NCI-H748 (cell line): Measurements from ENCODE around the gene CAMKMT.

ENCODE experiments used
- DNase-seq: peaks from one replicate; lab custom pipeline; 2025; ENCODE audit not compliant: unreplicated experiment; lab: John Stamatoyannopoulos, UW

Gene CAMKMT

DNA sequence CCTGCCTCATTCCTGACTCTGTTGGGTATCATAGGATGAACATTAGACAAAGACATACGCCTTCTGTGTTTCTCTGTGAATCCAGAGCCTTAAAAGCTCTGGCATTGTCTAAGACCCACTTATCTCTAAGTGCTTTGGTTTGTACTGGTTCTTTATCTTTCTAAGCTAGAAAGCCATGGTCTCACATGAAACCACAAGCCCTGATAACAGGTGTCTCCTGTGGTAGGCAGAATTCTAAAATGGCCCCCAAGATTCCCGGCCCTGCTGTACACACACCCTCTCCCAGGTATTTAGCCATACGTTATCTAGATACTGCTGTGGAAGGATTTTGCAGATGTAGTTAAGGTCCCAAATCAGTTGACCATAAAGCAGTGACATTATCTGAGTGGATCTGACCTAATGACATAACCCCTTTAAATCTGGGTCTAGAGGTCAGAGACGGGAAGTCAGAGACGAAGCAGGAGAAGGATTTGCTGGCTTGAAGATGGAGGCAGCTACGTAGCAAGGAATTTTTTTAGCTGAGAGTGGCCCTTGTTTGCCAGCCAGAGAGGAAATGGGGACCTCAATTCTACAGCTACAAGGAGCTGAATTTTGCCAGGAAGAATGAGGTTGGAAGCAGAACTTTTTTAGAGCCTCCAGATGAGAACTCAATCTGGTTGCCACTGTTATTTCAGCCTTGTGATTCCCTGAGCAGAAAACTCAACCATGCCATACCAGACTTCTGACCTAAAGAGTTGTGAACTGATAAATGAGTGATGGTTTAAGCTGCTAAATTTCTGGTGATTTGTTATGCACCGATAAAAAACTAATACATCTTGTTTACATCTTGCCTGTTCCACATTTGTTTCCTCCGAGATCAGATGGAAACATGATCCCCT is 186.7 kb downstream of the CAMKMT start:
- no peak for DNase-seq

DNA sequence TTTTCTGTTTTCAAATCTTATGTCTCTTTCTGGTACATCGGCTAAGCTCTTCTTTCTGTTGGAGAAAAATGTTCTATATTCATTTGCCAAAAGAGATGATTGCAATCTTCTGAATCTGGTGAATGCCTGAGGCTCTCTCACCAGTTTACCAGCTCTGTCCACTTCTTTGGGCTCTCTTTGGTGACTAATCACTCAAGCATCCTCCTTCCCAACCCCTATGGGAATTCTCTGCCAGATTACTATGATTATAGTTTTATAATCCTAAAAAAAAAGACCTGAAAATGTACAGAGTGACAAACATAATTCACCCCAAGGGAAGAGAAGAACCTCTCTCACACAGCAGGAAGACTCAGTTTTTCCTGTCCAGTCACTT is 187.3 kb downstream of the CAMKMT start:
- DNase-seq: no peak

DNA sequence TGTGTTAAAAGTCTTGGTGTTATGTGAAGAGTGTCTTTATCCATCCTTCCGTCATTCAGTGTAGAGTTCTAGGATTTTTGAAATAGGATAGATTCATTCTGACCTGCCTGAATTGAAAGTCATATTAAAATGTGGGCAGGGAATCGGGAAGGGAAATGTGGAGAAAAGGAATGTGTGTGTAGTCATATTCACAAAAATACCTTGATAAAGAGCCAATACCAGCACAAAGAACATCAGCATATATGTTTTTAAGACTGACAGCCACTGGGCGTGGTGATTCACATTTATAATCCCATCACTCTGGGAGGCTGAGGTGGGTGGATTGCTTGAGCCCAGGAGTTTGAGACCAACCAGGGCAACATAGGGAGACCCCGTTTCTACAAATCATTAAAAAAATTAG is 188.1 kb downstream of the CAMKMT start:
- DNase-seq: no peak

GRCh38 chr2:44550561-44550960 is 188.8 kb downstream of the CAMKMT start:
- no peak for DNase-seq

GRCh38 chr2:44551497-44551896 is 189.8 kb downstream of the CAMKMT start:
- no peak for DNase-seq

DNA sequence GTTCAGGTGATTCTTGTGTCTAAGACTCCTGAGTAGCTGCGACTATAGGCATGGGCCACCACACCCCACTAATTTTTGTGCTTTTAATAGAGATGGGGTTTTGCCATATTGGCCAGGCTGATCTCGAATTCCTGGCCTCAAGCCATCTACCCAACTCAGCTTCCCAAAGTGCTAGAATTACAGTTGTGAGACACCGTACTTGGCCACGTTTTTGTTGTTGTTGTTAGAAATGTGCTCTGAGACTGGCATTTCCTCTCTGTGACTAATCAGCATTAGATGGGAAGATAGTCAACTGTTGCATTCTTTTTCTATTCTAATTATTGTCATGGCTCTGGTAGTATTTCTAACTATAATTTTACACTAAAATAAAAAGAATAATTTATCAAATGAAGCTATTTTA is 191.7 kb downstream of the CAMKMT start:
- no peak for DNase-seq

DNA sequence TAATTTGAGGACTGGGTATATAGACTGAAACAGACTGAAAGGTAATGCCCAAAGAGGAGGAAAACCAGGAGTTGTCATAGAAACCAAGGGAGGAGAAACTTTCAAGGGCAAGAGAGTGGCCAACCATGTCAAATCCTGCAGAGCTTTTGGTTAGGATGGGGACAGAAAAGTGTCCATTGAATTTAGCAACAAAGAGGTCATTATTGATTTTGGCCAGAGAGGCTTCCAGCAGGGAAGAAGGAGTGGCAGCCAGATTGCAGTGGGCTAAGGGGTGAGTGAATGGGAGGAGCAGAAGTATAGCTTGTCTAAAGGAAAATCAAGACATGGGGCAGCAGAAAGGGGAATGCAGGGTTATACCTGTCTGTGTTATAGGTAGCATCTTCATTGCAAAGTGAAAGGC is 194.0 kb downstream of the CAMKMT start:
- no peak for DNase-seq

- DNase-seq: no peak
Observed at GRCh38 chr2:44559108-44559507, 197.4 kb downstream of the CAMKMT start.

DNA sequence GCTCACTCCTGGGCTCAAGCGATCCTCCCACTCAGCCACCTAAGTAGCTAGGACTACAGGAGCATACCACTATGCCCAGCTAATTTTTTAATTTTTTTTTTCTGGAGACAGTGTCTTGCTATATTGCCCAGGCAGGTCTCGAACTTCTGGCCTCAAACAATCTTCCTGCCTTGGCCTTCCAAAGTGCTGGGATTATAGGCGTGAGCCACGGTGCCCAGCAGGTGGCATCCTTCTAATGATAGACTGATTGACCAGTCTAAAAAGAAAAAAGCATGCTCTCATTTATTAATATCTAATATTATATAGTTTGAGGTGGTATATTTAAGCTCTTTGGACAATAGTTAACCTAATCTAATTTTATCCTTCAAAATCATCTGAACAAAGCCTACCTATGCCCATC is 198.6 kb downstream of the CAMKMT start:
- no peak for DNase-seq

DNA sequence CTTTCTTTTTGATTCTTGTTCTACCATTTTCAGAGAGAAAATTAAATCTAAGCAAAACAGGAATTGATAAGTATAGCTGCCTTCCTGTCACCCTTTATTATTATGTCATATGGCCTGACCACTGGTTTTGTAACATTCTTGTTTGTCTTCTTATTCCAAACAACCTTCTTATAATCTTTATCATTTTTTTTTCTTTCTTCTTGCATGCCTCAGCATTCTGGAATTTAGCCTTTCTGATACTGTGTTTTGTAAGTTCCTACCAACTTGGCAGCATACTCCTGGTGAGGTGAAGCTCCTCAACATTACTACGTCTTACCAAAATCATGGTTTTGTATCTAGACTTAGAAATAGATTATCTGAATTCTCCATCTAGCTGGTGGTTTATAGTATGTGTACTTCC is 199.2 kb downstream of the CAMKMT start:
- DNase-seq: no peak

GRCh38 chr2:44562737-44563136 is 201.0 kb downstream of the CAMKMT start:
- DNase-seq: no peak

- DNase-seq: no peak
Observed at GRCh38 chr2:44564752-44565151, 203.0 kb downstream of the CAMKMT start.

- DNase-seq: no peak
Observed at GRCh38 chr2:44566059-44566458, 204.3 kb downstream of the CAMKMT start.

DNA sequence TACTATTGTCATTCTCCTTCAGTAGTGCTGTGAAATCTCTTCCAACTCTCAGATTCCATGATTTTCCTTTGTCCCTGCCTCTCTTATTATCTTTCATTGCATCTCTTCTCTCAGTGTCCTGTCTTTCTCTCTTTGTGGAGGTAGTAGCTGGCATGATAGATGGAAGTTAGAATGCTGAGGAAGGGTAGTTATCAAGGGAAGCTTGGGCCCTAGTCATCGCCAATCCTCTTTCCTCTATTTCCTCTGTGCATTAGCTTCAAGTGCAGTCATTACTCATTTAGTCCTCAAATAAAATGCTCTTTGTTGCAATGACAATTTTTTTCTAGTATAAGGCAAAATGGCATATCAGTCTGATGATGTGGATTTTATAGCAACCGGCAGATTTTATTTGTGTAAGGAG is 207.7 kb downstream of the CAMKMT start:
- no peak for DNase-seq

DNA sequence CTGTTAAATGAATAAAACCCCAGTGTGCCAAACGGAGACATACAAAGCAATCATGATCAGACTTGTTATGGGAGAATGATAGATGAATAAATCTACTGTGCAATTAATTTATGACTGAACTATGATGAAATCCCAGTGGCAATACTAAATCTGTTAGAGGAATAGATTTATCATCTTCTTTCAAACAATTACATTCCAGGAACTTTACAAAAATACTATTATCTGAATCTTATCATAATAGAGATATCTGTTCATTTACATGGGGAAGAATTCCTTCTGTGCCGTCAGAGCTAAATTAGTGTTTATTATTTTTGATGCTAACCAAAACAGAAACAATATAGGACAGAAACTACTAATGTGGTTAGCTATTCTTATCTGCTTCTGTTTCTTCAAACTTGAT is 208.5 kb downstream of the CAMKMT start:
- DNase-seq: no peak

DNA sequence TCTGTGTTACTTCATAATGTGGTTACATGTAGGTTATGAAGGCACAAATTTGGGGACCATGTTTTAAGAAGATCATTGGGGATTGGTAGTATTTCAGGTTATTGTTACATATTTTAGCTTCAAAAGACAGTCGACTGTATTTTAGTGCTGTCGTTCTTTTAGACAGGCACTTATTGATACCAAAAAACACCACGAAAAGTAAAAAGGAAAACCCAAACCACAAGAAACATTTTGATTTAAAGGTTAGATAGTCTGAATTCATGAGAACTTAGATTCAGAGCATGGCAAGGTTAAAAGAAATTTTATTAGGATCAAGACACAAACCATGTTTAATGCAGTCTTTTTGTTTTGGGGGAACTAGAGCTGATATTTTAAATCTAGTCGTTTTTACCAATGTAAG is 209.0 kb downstream of the CAMKMT start:
- no peak for DNase-seq

DNA sequence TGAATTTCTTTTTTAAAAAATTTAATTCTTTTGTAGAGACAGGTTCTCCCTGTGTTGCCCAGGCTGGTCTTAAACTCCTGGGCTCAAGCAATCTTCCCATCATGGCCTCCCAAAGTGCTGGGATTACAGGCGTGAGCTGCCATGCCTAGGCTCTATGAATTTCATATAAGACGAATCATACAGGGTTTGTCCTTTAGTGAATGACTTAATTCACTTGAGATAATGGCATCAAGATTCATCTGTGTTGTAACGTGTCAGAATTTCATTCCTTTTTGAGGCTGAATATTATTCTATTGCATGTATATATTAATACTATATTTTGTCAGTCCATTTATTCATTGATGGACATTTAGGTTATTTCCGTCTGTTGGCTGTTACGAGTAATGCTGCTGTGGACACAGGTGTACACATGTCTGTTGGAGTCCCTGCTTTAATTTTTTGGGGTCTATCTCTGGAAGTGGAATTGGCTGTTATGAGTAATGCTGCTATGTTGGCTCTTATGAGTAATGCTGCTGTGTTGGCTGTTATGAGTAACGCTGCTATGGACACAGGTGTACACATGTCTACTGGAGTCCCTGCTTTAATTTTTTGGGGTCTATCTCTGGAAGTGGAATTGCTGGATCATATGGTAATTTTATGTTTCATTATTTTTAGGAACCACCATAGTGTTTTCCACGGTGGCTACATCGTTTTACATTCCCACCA is 210.6 kb downstream of the CAMKMT start:
- DNase-seq: no peak

DNA sequence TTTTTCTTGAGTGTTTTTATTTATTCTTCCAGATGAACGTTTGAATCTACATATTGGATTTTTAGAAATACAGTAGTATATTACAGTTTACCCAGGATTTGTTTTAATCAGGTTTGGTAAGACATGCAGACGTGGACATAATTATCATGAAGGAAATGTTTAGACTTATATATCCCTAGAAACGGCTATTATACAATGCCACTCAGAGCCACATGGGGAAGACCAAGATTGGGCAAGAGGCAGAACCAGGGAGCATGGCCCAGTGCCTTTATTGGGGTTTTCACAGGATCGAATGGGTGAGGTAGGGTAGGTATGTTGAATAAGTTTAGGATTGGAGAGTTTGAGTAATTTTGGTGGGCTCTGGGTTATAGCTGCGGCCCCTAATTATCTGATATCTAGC is 212.2 kb downstream of the CAMKMT start:
- no peak for DNase-seq

DNA sequence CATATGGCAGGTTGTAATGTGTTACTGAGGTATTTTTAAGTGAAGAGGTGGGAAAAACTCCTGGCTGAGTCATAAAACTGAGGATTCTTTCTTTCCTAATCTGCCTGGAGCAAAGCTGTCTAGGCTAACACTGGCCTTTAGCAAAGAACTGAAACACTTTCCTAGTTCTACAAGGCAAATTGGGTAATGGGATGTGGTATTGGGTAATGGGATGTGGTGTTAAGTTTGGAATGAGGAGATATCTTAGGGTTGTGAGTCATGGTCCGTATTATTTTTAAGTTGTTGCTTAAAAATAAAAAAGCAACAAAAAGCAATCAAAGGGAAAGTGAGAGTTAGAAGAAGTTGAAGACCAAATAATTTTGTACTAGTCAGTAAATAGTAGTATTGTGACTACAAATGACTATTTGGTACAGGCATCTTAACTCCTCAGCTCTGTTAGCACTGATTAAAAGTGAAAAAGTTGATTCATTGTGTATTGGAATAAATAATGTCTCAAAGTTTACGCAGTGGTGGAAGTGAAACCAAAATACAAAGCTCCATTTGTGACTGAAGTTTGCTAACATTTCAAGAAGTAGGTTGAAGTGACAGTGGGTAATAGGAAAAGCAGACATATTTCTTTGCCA is 216.8 kb downstream of the CAMKMT start:
- no peak for DNase-seq

DNA sequence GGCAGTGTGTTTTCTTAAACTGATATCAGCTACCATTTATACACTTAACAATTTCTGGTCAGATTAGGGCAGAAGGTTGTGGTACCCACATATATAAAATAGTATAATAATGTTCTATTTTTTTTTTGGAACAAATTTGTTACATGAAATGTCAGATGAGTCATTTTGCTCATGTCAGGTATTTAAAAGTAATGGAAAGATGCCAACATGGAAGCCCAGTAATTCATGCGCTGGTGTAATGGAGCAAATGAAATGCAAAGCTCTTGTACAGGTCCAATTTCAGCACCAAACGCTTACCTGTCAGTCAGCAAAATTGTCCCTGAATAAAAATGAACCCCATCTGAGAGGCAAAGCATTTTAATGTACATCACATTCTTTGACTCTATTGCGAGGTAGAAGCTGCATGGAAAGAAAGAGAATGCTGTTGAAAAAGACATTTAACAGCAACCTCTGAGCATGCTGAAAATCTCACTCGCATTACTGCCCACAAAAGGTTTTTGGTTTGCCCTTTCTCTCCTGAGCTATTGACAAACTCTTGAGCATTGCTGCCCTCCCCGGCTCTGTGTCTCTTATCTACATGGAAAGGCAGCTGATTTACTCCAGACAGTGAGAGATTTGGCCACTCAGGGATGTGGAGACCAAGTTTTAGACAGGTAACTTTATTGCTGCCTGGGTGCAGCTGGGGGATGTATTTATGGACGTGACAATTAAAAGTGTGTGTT is 217.5 kb downstream of the CAMKMT start:
- no peak for DNase-seq

GRCh38 chr2:44579837-44580230 is 218.1 kb downstream of the CAMKMT start:
- DNase-seq: no peak
